Mucosa of descending colon (tissue), 3 donors: Measurements from ENCODE around the gene UVRAG. TPM values are rescaled to one million over a fixed set of nuclear protein-coding genes. Genes with fewer than 3 reads are reported as not detected.
A peak's percentile ranks its signal among the peaks of the same experiment; 100 is the strongest.

Experiments
- ATAC-seq: fragments of 200-7000 bp; cut with Tn5 transposase; one replicate; pipeline ENCODE4 v1.9.1; 2020; ENCODE audit warnings: mild to moderate bottlenecking, moderate library complexity
- DNase-seq, 3 donors: peaks; one replicate each; pipeline ENCODE4 v3.0.0-alpha.2; 2020
- H3K36me3 ChIP-seq: fragments of 200-600 bp; one replicate; pipeline ENCODE4 v1.8.0; 2021; ENCODE audit warnings: low read depth, mild to moderate bottlenecking
- H3K4me1 ChIP-seq: fragments of 200-600 bp; one replicate; pipeline ENCODE4 v1.8.0; 2021; ENCODE audit warnings: low read depth, mild to moderate bottlenecking
- H3K4me3 ChIP-seq: fragments of 200-600 bp; one replicate; pipeline ENCODE4 v1.8.0; 2021; ENCODE audit warnings: mild to moderate bottlenecking
- H3K9me3 ChIP-seq: fragments of 200-600 bp; one replicate; pipeline ENCODE4 v1.8.0; 2021; ENCODE audit warnings: mild to moderate bottlenecking
- CTCF ChIP-seq: fragments of 200-600 bp; IDR thresholded peaks from one replicate; pipeline ENCODE4 v1.8.0; 2022; ENCODE audit warnings: antibody characterized with exemption, mild to moderate bottlenecking
- intact Hi-C, 2 donors: fragments of 100-400 bp; cut with DNase I in 1 of 2; cut with micrococcal nuclease in 1 of 2; formaldehyde crosslinking; loops; one replicate each; pipeline versions ENCODE4 v1.11.0 to v1.11.1; 2022; cut with DNase I, micrococcal nuclease
- total RNA-seq, 3 donors: library from RNA; stranded (reverse); fragmentation: NEBNext Ultra II Directional in 2 of 3; extraction: Animal tissue kit (Norgen Biotek cat#: 25700) in 2 of 3; gene quantifications; one replicate each; pipeline versions ENCODE4 v1.2.1 to v1.2.4, GENCODE V29; 2021 to 2023
- donor health status: DM: no; HTN: no; CAD: no; lungs with moderate emphysema.
- donor health status: DM: no; HTN: no; CAD: no.
- donor health status: DM: no; HTN: yes; CAD: no.

The UVRAG gene
- total RNA-seq, 3 donors from 2014 or later, result 14.9 to 37.1 (median 16.9) TPM

GRCh38 chr11:76149713-76150112 is 334.7 kb downstream of the UVRAG start:
- peaks cover 32% of the 10 kb centered on the region for H3K4me1 ChIP-seq
- no peak overlapping the region for H3K4me3 ChIP-seq
- DNase-seq, result peak in 1 of 3 donors; percentile 42
- H3K9me3 ChIP-seq, result no peaks in the 10 kb centered on the region
- no peak for TF ChIP-seq CTCF
- intact Hi-C loops, result loop anchor here (5.0 kb wide), 1 partner anchor 252 kb away; no protein-coding TSS in a partner anchor
- no peaks in the 10 kb centered on the region for H3K36me3 ChIP-seq
- no peak for ATAC-seq

GRCh38 chr11:76150141-76150540 is 335.1 kb downstream of the UVRAG start:
- intact Hi-C loops, result loop anchor here (5.0 kb wide), 1 partner anchor 253 kb away; no protein-coding TSS in a partner anchor
- peaks cover 32% of the 10 kb centered on the region for H3K4me1 ChIP-seq

GRCh38 chr11:76151556-76152085 is 336.6 kb downstream of the UVRAG start:
- ATAC-seq, result peak; percentile 65
- DNase-seq, result peak; percentile 39 to 72 (median 65)
- Histone ChIP-seq H3K36me3 (no peaks in the 10 kb centered on the region), H3K4me1 (peaks cover 32% of the 10 kb centered on the region), H3K9me3 (no peaks in the 10 kb centered on the region), H3K4me3 (no peak overlapping the region)
- intact Hi-C loops, result loop anchor here (5.0 kb wide), 1 partner anchor 254 kb away; no protein-coding TSS in a partner anchor
- TF ChIP-seq CTCF, result no peak

More at GRCh38 chr11:76150141-76150540, 335.1 kb downstream of the UVRAG start:
- Histone ChIP-seq H3K4me3 (no peak overlapping the region), H3K36me3 (no peaks in the 10 kb centered on the region), H3K9me3 (no peaks in the 10 kb centered on the region)
- no peak for ATAC-seq
- TF ChIP-seq CTCF, result no peak
- peak in 1 of 3 donors; percentile 45 for DNase-seq

- no peaks in the 10 kb centered on the region for H3K9me3 ChIP-seq
- H3K36me3 ChIP-seq, result no peaks in the 10 kb centered on the region
- DNase-seq (peak; percentile 87 to 93 (median 92)), ATAC-seq (peak; percentile 44)
- intact Hi-C loops, result loop anchor here (5.0 kb wide), 1 partner anchor 255 kb away; no protein-coding TSS in a partner anchor
- peaks cover 27% of the 10 kb centered on the region for H3K4me1 ChIP-seq
- peak; percentile 86 for TF ChIP-seq CTCF
- no peak overlapping the region for H3K4me3 ChIP-seq
Observed at GRCh38 chr11:76152086-76152681, 337.2 kb downstream of the UVRAG start.

GRCh38 chr11:76152741-76153570 is 337.9 kb downstream of the UVRAG start:
- no peaks in the 10 kb centered on the region for H3K36me3 ChIP-seq
- DNase-seq (peak in 1 of 3 donors; percentile 36), ATAC-seq (no peak)
- TF ChIP-seq CTCF, result no peak
- intact Hi-C loops, result loop anchor here (5.0 kb wide), 1 partner anchor 256 kb away; no protein-coding TSS in a partner anchor
- H3K9me3 ChIP-seq, result no peaks in the 10 kb centered on the region
- H3K4me3 ChIP-seq, result no peak overlapping the region
- H3K4me1 ChIP-seq, result peaks cover 26% of the 10 kb centered on the region
